Measurements from ENCODE around the gene MOV10. TPM values are rescaled to one million over a fixed set of nuclear protein-coding genes. Genes with fewer than 3 reads are reported as not detected.
A peak's percentile ranks its signal among the peaks of the same experiment; 100 is the strongest.

Gene MOV10
- total and polyA plus RNA-seq, 9 of the 15 experiments (the other 6 are each of a cell fraction or from before 2014, with no cell fraction given), result 16.7 to 105 (median 49.5) TPM

DNA sequence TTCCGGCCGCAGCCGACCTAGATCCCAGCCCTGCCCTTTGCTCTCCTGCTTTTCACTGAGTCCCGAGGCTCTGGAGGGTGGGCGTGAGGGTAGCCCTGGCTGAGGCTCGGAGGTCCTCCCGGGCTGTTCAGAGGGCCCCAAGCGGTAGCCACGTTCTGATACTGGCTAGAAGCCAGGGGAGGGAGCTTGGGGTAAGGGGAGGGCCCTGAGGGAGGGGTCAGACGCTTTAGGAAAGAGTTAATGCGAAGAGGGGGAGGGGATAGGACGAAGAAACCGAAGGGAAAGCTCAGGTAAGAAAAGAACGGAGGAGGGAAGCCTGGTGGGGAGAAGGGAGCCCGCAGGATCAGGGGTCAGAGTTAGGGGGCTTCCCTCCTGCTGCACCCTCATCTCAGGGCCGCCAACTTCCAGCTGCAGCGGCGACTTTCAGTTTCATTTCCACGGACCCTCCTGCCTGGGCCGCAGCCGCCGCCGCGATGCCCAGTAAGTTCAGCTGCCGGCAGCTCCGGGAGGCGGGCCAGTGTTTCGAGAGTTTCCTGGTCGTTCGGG lies at the start of gene MOV10 (continued):
- peak; percentile 38 to 49; a peak in 1 of 4 replicates for TF ChIP-seq TRIM24 (IDR thresholded peaks at IDR 0.05)
- TF ChIP-seq, protein P1, sequence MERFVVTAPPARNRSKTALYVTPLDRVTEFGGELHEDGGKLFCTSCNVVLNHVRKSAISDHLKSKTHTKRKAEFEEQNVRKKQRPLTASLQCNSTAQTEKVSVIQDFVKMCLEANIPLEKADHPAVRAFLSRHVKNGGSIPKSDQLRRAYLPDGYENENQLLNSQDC (CRISPR knock-in tag; IDR thresholded peaks at IDR 0.05), result no peak
- no peak; the same call in 1 of the 2 replicates for TF ChIP-seq KLF13 (tag; IDR thresholded peaks at IDR 0.05; ENCODE audit: borderline replicate concordance, low read depth)
- TF ChIP-seq HIVEP1 (CRISPR knock-in tag; IDR thresholded peaks at IDR 0.05), result no peak
- 0 out of 2 replicates have a peak, but pooled peaks have one; percentile 3 for TF ChIP-seq HOXB6 (CRISPR knock-in tag; IDR thresholded peaks at IDR 0.05; ENCODE audit: borderline replicate concordance)
- no peak for TF ChIP-seq RFX1 (IDR thresholded peaks at IDR 0.05)
- TF ChIP-seq ZNF586 (CRISPR knock-in tag; conservative IDR thresholded peaks at IDR 0.05), result 0 out of 2 replicates have a peak, but pooled peaks have one; percentile 65
- TF ChIP-seq HDAC2 (IDR thresholded peaks at IDR 0.05), result peak; percentile 65
- no peak for TF ChIP-seq ZKSCAN3 (CRISPR knock-in tag; IDR thresholded peaks at IDR 0.05)
- TF ChIP-seq HNRNPUL1 (IDR thresholded peaks at IDR 0.05; ENCODE audit: low read length), result peak; percentile 19; the same call in 1 of the 2 replicates
- TF ChIP-seq, protein P2, sequence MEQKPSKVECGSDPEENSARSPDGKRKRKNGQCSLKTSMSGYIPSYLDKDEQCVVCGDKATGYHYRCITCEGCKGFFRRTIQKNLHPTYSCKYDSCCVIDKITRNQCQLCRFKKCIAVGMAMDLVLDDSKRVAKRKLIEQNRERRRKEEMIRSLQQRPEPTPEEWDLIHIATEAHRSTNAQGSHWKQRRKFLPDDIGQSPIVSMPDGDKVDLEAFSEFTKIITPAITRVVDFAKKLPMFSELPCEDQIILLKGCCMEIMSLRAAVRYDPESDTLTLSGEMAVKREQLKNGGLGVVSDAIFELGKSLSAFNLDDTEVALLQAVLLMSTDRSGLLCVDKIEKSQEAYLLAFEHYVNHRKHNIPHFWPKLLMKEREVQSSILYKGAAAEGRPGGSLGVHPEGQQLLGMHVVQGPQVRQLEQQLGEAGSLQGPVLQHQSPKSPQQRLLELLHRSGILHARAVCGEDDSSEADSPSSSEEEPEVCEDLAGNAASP (IDR thresholded peaks at IDR 0.05), result no peak
- TF ChIP-seq CBX2 (IDR thresholded peaks at IDR 0.05; ENCODE audit: insufficient read depth, low read length, poor library complexity, severe bottlenecking), result no peak
- peak; percentile 62; the same call in 1 of the 2 replicates for TF ChIP-seq TRIM28 (IDR thresholded peaks at IDR 0.05)
- TF ChIP-seq, protein P3, sequence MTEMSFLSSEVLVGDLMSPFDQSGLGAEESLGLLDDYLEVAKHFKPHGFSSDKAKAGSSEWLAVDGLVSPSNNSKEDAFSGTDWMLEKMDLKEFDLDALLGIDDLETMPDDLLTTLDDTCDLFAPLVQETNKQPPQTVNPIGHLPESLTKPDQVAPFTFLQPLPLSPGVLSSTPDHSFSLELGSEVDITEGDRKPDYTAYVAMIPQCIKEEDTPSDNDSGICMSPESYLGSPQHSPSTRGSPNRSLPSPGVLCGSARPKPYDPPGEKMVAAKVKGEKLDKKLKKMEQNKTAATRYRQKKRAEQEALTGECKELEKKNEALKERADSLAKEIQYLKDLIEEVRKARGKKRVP (CRISPR knock-in tag; IDR thresholded peaks at IDR 0.05), result peak; percentile 72; the same call in 1 of the 2 replicates
- TF ChIP-seq NCOA1 (IDR thresholded peaks at IDR 0.05; ENCODE audit: low read depth), result peak; percentile 56; the same call in 1 of the 2 replicates
- TF ChIP-seq, protein P4, sequence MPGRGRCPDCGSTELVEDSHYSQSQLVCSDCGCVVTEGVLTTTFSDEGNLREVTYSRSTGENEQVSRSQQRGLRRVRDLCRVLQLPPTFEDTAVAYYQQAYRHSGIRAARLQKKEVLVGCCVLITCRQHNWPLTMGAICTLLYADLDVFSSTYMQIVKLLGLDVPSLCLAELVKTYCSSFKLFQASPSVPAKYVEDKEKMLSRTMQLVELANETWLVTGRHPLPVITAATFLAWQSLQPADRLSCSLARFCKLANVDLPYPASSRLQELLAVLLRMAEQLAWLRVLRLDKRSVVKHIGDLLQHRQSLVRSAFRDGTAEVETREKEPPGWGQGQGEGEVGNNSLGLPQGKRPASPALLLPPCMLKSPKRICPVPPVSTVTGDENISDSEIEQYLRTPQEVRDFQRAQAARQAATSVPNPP (IDR thresholded peaks at IDR 0.05; ENCODE audit: borderline replicate concordance, insufficient read depth, insufficient read length), result no peak
- TF ChIP-seq SMARCA5 (IDR thresholded peaks at IDR 0.05), result no peak
- peak; percentile 96 for TF ChIP-seq IRF2 (CRISPR knock-in tag; IDR thresholded peaks at IDR 0.05)
- TF ChIP-seq POU5F1 (IDR thresholded peaks at IDR 0.05; ENCODE audit: borderline replicate concordance, low read depth, low read length, partially characterized antibody), result no peak
- TF ChIP-seq KLF6 (CRISPR knock-in tag; IDR thresholded peaks at IDR 0.05; ENCODE audit: borderline replicate concordance), result 0 out of 2 replicates have a peak, but pooled peaks have one; percentile 14
- TF ChIP-seq ZNF76 (CRISPR knock-in tag; IDR thresholded peaks at IDR 0.05; ENCODE audit: borderline replicate concordance), result no peak
- TF ChIP-seq GABPA (tag; conservative IDR thresholded peaks at IDR 0.05; ENCODE audit: low read depth), result peak; percentile 52
- no peak for TF ChIP-seq PRMT5 (CRISPR knock-in tag; IDR thresholded peaks at IDR 0.05)
- peak; percentile 86 for TF ChIP-seq RBBP5 (IDR thresholded peaks at IDR 0.05; ENCODE audit: borderline replicate concordance, insufficient read depth, low read length, poor library complexity, severe bottlenecking)
- TF ChIP-seq ZNF217 (CRISPR knock-in tag; IDR thresholded peaks at IDR 0.05), result no peak
- TF ChIP-seq, protein P5, sequence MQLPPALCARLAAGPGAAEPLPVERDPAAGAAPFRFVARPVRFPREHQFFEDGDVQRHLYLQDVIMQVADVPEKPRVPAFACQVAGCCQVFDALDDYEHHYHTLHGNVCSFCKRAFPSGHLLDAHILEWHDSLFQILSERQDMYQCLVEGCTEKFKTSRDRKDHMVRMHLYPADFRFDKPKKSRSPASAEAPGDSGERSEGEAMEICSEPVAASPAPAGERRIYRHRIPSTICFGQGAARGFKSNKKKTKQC (CRISPR knock-in tag; IDR thresholded peaks at IDR 0.05), result 0 out of 2 replicates have a peak, but pooled peaks have one; percentile 4
- peak; percentile 60; the same call in 1 of the 2 replicates for TF ChIP-seq NR2F6 (CRISPR knock-in tag; IDR thresholded peaks at IDR 0.05)
